ENCODE results near the gene ZNF283.

Gene ZNF283

GRCh38 chr19:43784981-43785808, 41.9 kb upstream of the ZNF283 start:
- no peak overlapping the region for H3K4me3 ChIP-seq (ENCODE audit: low read length)
- peak; percentile 84 for DNase-seq

GRCh38 chr19:43786665-43787064, 40.5 kb upstream of the ZNF283 start:
- Histone ChIP-seq H3K4me1 (ENCODE audit: control insufficient read depth, low read depth, low read length) (no peaks in the 10 kb centered on the region), H3K4me3 (ENCODE audit: low read length) (no peak overlapping the region), H2BK5ac (ENCODE audit: low read length) (no peak overlapping the region), H3K79me1 (ENCODE audit: low read length) (no peaks in the 10 kb centered on the region), H3K18ac (ENCODE audit: low read length) (no peak overlapping the region), H3K36me3 (ENCODE audit: control insufficient read depth, insufficient read depth, low read length) (no peaks in the 10 kb centered on the region), H3K27ac (ENCODE audit: low read depth, low read length) (no peak overlapping the region), H3K27me3 (ENCODE audit: insufficient read depth, low read length, poor library complexity) (no peaks in the 10 kb centered on the region), H4K5ac (ENCODE audit: low read length) (no peak overlapping the region), H2AK5ac (ENCODE audit: low read length) (no peak overlapping the region), H3K4me2 (ENCODE audit: low read length) (no peak overlapping the region), H4K8ac (ENCODE audit: low read depth, low read length) (no peak overlapping the region), H3K4ac (ENCODE audit: low read depth, low read length) (no peak overlapping the region), H3K9ac (ENCODE audit: low read length) (no peak overlapping the region), H2BK120ac (ENCODE audit: low read depth, low read length) (no peak overlapping the region), H3K56ac (ENCODE audit: low read length) (no peak overlapping the region), H2BK15ac (replicated peaks; ENCODE audit: low read depth) (no peak overlapping the region), H3K23ac (ENCODE audit: low read length) (no peak overlapping the region), H3K79me2 (ENCODE audit: control insufficient read depth, insufficient read depth, low read length) (no peaks in the 10 kb centered on the region)
- DNase-seq = no peak
- WGBS (ENCODE audit: extremely low coverage, insufficient coverage, low lambda C conversion rate) = no CpG with 5 or more reads among the region's 1 CpG

More at GRCh38 chr19:43784981-43785808, 41.9 kb upstream of the ZNF283 start:
- H3K4me2 ChIP-seq (ENCODE audit: low read length) = no peak overlapping the region
- H3K79me1 ChIP-seq (ENCODE audit: low read length) = no peaks in the 10 kb centered on the region
- no peaks in the 10 kb centered on the region for H3K79me2 ChIP-seq (ENCODE audit: control insufficient read depth, insufficient read depth, low read length)
- no peaks in the 10 kb centered on the region for H3K4me1 ChIP-seq (ENCODE audit: control insufficient read depth, low read depth, low read length)
- H2BK5ac ChIP-seq (ENCODE audit: low read length) = no peak overlapping the region
- H4K5ac ChIP-seq (ENCODE audit: low read length) = no peak overlapping the region
- H3K23ac ChIP-seq (ENCODE audit: low read length) = no peak overlapping the region
- H3K56ac ChIP-seq (ENCODE audit: low read length) = no peak overlapping the region
- H4K8ac ChIP-seq (ENCODE audit: low read depth, low read length) = no peak overlapping the region
- no peak overlapping the region for H3K9ac ChIP-seq (ENCODE audit: low read length)
- H2AK5ac ChIP-seq (ENCODE audit: low read length) = no peak overlapping the region
- no peaks in the 10 kb centered on the region for H3K27me3 ChIP-seq (ENCODE audit: insufficient read depth, low read length, poor library complexity)
- no peak overlapping the region for H2BK120ac ChIP-seq (ENCODE audit: low read depth, low read length)
- H3K4ac ChIP-seq (ENCODE audit: low read depth, low read length) = no peak overlapping the region
- WGBS (ENCODE audit: extremely low coverage, insufficient coverage, low lambda C conversion rate) = no CpG with 5 or more reads among the region's 10 CpGs
- H3K18ac ChIP-seq (ENCODE audit: low read length) = no peak overlapping the region
- no peak overlapping the region for H3K27ac ChIP-seq (ENCODE audit: low read depth, low read length)
- H3K36me3 ChIP-seq (ENCODE audit: control insufficient read depth, insufficient read depth, low read length) = no peaks in the 10 kb centered on the region
- no peak overlapping the region for H2BK15ac ChIP-seq (replicated peaks; ENCODE audit: low read depth)

GRCh38 chr19:43789029-43789428, 38.1 kb upstream of the ZNF283 start:
- peak; percentile 69 for DNase-seq
- Histone ChIP-seq H4K5ac (ENCODE audit: low read length) (no peak overlapping the region), H3K56ac (ENCODE audit: low read length) (no peak overlapping the region), H4K8ac (ENCODE audit: low read depth, low read length) (no peak overlapping the region), H3K18ac (ENCODE audit: low read length) (no peak overlapping the region), H2BK120ac (ENCODE audit: low read depth, low read length) (no peak overlapping the region), H2AK5ac (ENCODE audit: low read length) (no peak overlapping the region), H3K9ac (ENCODE audit: low read length) (no peak overlapping the region), H3K4me2 (ENCODE audit: low read length) (no peak overlapping the region), H3K79me1 (ENCODE audit: low read length) (no peaks in the 10 kb centered on the region), H3K27ac (ENCODE audit: low read depth, low read length) (no peak overlapping the region), H3K27me3 (ENCODE audit: insufficient read depth, low read length, poor library complexity) (no peaks in the 10 kb centered on the region), H2BK5ac (ENCODE audit: low read length) (no peak overlapping the region), H3K23ac (ENCODE audit: low read length) (no peak overlapping the region), H3K4me1 (ENCODE audit: control insufficient read depth, low read depth, low read length) (no peaks in the 10 kb centered on the region), H2BK15ac (replicated peaks; ENCODE audit: low read depth) (no peak overlapping the region), H3K4me3 (ENCODE audit: low read length) (no peak overlapping the region), H3K36me3 (ENCODE audit: control insufficient read depth, insufficient read depth, low read length) (no peaks in the 10 kb centered on the region), H3K4ac (ENCODE audit: low read depth, low read length) (no peak overlapping the region), H3K79me2 (ENCODE audit: control insufficient read depth, insufficient read depth, low read length) (no peaks in the 10 kb centered on the region)
- WGBS (ENCODE audit: extremely low coverage, insufficient coverage, low lambda C conversion rate) = no CpG with 5 or more reads among the region's 3 CpGs

GRCh38 chr19:43790587-43790986, 36.5 kb upstream of the ZNF283 start:
- no peaks in the 10 kb centered on the region for H3K79me1 ChIP-seq (ENCODE audit: low read length)
- H3K23ac ChIP-seq (ENCODE audit: low read length) = no peak overlapping the region
- no peak for DNase-seq
- no peak overlapping the region for H4K8ac ChIP-seq (ENCODE audit: low read depth, low read length)
- H3K4me1 ChIP-seq (ENCODE audit: control insufficient read depth, low read depth, low read length) = no peaks in the 10 kb centered on the region
- H2AK5ac ChIP-seq (ENCODE audit: low read length) = no peak overlapping the region
- no peak overlapping the region for H3K4me2 ChIP-seq (ENCODE audit: low read length)
- no peaks in the 10 kb centered on the region for H3K27me3 ChIP-seq (ENCODE audit: insufficient read depth, low read length, poor library complexity)
- WGBS (ENCODE audit: extremely low coverage, insufficient coverage, low lambda C conversion rate) = no CpG with 5 or more reads among the region's 3 CpGs
- no peak overlapping the region for H4K5ac ChIP-seq (ENCODE audit: low read length)
- no peak overlapping the region for H2BK5ac ChIP-seq (ENCODE audit: low read length)
- no peak overlapping the region for H3K56ac ChIP-seq (ENCODE audit: low read length)
- H3K18ac ChIP-seq (ENCODE audit: low read length) = no peak overlapping the region
- H3K9ac ChIP-seq (ENCODE audit: low read length) = no peak overlapping the region
- H2BK120ac ChIP-seq (ENCODE audit: low read depth, low read length) = no peak overlapping the region
- H3K36me3 ChIP-seq (ENCODE audit: control insufficient read depth, insufficient read depth, low read length) = no peaks in the 10 kb centered on the region
- H3K4ac ChIP-seq (ENCODE audit: low read depth, low read length) = no peak overlapping the region
- no peak overlapping the region for H2BK15ac ChIP-seq (replicated peaks; ENCODE audit: low read depth)
- H3K27ac ChIP-seq (ENCODE audit: low read depth, low read length) = no peak overlapping the region
- H3K4me3 ChIP-seq (ENCODE audit: low read length) = no peak overlapping the region
- no peaks in the 10 kb centered on the region for H3K79me2 ChIP-seq (ENCODE audit: control insufficient read depth, insufficient read depth, low read length)

GRCh38 chr19:43797118-43797517, 30.0 kb upstream of the ZNF283 start:
- Histone ChIP-seq H3K56ac (ENCODE audit: low read length) (no peak overlapping the region), H2BK5ac (ENCODE audit: low read length) (no peak overlapping the region), H2BK120ac (ENCODE audit: low read depth, low read length) (no peak overlapping the region), H3K4me3 (ENCODE audit: low read length) (no peak overlapping the region), H3K27ac (ENCODE audit: low read depth, low read length) (no peak overlapping the region), H3K4ac (ENCODE audit: low read depth, low read length) (no peak overlapping the region), H3K79me1 (ENCODE audit: low read length) (no peaks in the 10 kb centered on the region), H3K4me1 (ENCODE audit: control insufficient read depth, low read depth, low read length) (no peaks in the 10 kb centered on the region), H3K27me3 (ENCODE audit: insufficient read depth, low read length, poor library complexity) (peaks cover 4% of the 10 kb centered on the region), H2BK15ac (replicated peaks; ENCODE audit: low read depth) (no peak overlapping the region), H4K5ac (ENCODE audit: low read length) (no peak overlapping the region), H3K4me2 (ENCODE audit: low read length) (no peak overlapping the region), H3K9ac (ENCODE audit: low read length) (no peak overlapping the region), H4K8ac (ENCODE audit: low read depth, low read length) (no peak overlapping the region), H3K79me2 (ENCODE audit: control insufficient read depth, insufficient read depth, low read length) (no peaks in the 10 kb centered on the region), H2AK5ac (ENCODE audit: low read length) (no peak overlapping the region), H3K18ac (ENCODE audit: low read length) (no peak overlapping the region), H3K23ac (ENCODE audit: low read length) (no peak overlapping the region), H3K36me3 (ENCODE audit: control insufficient read depth, insufficient read depth, low read length) (no peaks in the 10 kb centered on the region)
- no peak for DNase-seq
- no CpG with 5 or more reads among the region's 6 CpGs for WGBS (ENCODE audit: extremely low coverage, insufficient coverage, low lambda C conversion rate)

GRCh38 chr19:43797556-43797955, 29.6 kb upstream of the ZNF283 start:
- no peak overlapping the region for H3K4ac ChIP-seq (ENCODE audit: low read depth, low read length)
- no peak overlapping the region for H3K18ac ChIP-seq (ENCODE audit: low read length)
- no peak overlapping the region for H3K27ac ChIP-seq (ENCODE audit: low read depth, low read length)
- no peaks in the 10 kb centered on the region for H3K4me1 ChIP-seq (ENCODE audit: control insufficient read depth, low read depth, low read length)
- H3K9ac ChIP-seq (ENCODE audit: low read length) = no peak overlapping the region
- H3K27me3 ChIP-seq (ENCODE audit: insufficient read depth, low read length, poor library complexity) = peaks cover 4% of the 10 kb centered on the region
- no peak overlapping the region for H3K23ac ChIP-seq (ENCODE audit: low read length)
- H2AK5ac ChIP-seq (ENCODE audit: low read length) = no peak overlapping the region
- no peak overlapping the region for H2BK5ac ChIP-seq (ENCODE audit: low read length)
- H3K79me2 ChIP-seq (ENCODE audit: control insufficient read depth, insufficient read depth, low read length) = no peaks in the 10 kb centered on the region
- H3K56ac ChIP-seq (ENCODE audit: low read length) = no peak overlapping the region
- H3K4me2 ChIP-seq (ENCODE audit: low read length) = no peak overlapping the region
- no CpG with 5 or more reads among the region's 7 CpGs for WGBS (ENCODE audit: extremely low coverage, insufficient coverage, low lambda C conversion rate)
- H3K4me3 ChIP-seq (ENCODE audit: low read length) = no peak overlapping the region
- H3K79me1 ChIP-seq (ENCODE audit: low read length) = no peaks in the 10 kb centered on the region
- H3K36me3 ChIP-seq (ENCODE audit: control insufficient read depth, insufficient read depth, low read length) = no peaks in the 10 kb centered on the region
- H4K8ac ChIP-seq (ENCODE audit: low read depth, low read length) = no peak overlapping the region
- DNase-seq = no peak
- H2BK120ac ChIP-seq (ENCODE audit: low read depth, low read length) = no peak overlapping the region
- H2BK15ac ChIP-seq (replicated peaks; ENCODE audit: low read depth) = no peak overlapping the region
- no peak overlapping the region for H4K5ac ChIP-seq (ENCODE audit: low read length)

Measured in mesendoderm (in vitro differentiated cells).